Neutrophil (primary cell): ENCODE data around the gene GRK4.

Experiments used
- H3K27ac ChIP-seq: fragments of 200-600 bp; sonication (generic); 2 replicates; pipeline ENCODE4 v1.5.1; 2016; ENCODE audit warnings: mild to moderate bottlenecking, moderate library complexity
- H3K27me3 ChIP-seq: fragments of 200-600 bp; sonication (generic); 2 replicates; pipeline ENCODE4 v1.6.0; 2016; ENCODE audit warnings: mild to moderate bottlenecking
- H3K36me3 ChIP-seq: fragments of 200-600 bp; sonication (generic); 2 replicates; pipeline ENCODE4 v1.5.1; 2017
- H3K4me1 ChIP-seq, 2 experiments: fragments of 200-600 bp in 1 of 2; sonication (generic) in 1 of 2; 1 replicate in 1 of 2; 2 replicates in 1 of 2; pipeline versions ENCODE4 v1.5.1 to v1.6.1; 2013 to 2016; ENCODE audit warnings: low read depth in 1 of 2, low read length in 1 of 2, mild to moderate bottlenecking in 1 of 2, moderate library complexity in 1 of 2; ENCODE audit not compliant: control insufficient read depth in 1 of 2, insufficient read depth in 1 of 2
- H3K4me3 ChIP-seq, 2 experiments: fragments of 200-600 bp in 1 of 2; sonication (generic) in 1 of 2; 1 replicate in 1 of 2; 2 replicates in 1 of 2; pipeline ENCODE4 v1.5.1; 2013 to 2016; ENCODE audit warnings: low read depth in 1 of 2, low read length in 1 of 2, mild to moderate bottlenecking in 1 of 2, moderate library complexity in 1 of 2
- H3K9me3 ChIP-seq: fragments of 200-600 bp; sonication (generic); 2 replicates; pipeline ENCODE4 v1.5.1; 2016
- TF ChIP-seq, protein P1 (sequence below): fragments of 200-600 bp; sonication (generic); IDR thresholded peaks from 2 replicates; pipeline ENCODE4 v1.5.1; 2016; ENCODE audit warnings: antibody characterized with exemption

Gene GRK4

GRCh38 chr4:3030566-3031356 lies 67.4 kb downstream of the GRK4 start:
- H3K4me1 ChIP-seq = no peaks in the 10 kb centered on the region
- H3K27ac ChIP-seq = no peak overlapping the region
- no peaks in the 10 kb centered on the region for H3K9me3 ChIP-seq
- H3K27me3 ChIP-seq = peaks cover under 1% of the 10 kb centered on the region
- no peak overlapping the region for H3K4me3 ChIP-seq
- TF ChIP-seq, protein P1, sequence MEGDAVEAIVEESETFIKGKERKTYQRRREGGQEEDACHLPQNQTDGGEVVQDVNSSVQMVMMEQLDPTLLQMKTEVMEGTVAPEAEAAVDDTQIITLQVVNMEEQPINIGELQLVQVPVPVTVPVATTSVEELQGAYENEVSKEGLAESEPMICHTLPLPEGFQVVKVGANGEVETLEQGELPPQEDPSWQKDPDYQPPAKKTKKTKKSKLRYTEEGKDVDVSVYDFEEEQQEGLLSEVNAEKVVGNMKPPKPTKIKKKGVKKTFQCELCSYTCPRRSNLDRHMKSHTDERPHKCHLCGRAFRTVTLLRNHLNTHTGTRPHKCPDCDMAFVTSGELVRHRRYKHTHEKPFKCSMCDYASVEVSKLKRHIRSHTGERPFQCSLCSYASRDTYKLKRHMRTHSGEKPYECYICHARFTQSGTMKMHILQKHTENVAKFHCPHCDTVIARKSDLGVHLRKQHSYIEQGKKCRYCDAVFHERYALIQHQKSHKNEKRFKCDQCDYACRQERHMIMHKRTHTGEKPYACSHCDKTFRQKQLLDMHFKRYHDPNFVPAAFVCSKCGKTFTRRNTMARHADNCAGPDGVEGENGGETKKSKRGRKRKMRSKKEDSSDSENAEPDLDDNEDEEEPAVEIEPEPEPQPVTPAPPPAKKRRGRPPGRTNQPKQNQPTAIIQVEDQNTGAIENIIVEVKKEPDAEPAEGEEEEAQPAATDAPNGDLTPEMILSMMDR = no peak
- H3K36me3 ChIP-seq = no peaks in the 10 kb centered on the region

DNA sequence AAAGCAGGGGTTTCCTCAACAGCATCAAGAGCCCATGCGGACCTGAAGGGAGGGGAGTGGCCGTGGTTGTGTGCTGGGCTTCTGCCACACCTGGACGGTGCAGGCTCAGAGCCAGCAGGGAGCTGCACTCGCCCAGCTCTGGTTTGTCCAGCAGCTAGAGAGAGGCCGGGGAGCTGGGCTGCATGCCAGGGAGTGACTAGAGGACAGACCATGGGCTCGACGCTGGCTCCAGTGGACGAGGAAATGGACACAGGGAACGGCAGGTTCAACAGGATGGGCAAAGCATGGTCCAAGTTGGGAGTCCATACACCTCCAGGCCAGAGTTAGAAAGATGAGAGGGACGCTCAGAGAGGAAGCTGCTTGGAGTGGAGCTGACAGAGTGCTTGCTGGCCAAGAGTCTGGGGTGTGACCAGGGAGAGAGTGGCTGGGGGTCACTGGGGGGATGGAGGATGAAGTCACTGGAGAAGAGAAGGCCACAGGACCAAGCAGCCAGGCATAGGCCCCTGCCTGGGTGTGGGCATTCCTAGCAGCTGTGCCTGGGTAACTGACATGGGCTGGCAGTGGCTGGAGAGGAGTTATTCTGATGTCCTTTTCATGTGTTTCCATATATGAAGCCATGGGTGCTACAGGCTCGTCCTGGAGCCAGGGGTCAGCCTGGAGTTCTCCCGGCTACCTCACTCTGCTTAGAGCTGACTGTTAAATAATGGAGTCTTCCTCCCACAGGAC lies 68.1 kb downstream of the GRK4 start:
- Histone ChIP-seq H3K27me3 (peaks cover 8% of the 10 kb centered on the region), H3K27ac (no peak overlapping the region), H3K4me1 (no peaks in the 10 kb centered on the region), H3K36me3 (no peaks in the 10 kb centered on the region), H3K4me3 (no peak overlapping the region), H3K9me3 (no peaks in the 10 kb centered on the region)
- TF ChIP-seq, protein P1 = no peak

GRCh38 chr4:3034231-3034630 lies 70.9 kb downstream of the GRK4 start:
- TF ChIP-seq, protein P1 = no peak
- H3K27ac ChIP-seq = no peak overlapping the region
- peaks cover 23% of the 10 kb centered on the region for H3K27me3 ChIP-seq
- H3K4me1 ChIP-seq = peaks cover 10 to 16% of the 10 kb centered on the region in 2 experiments
- H3K36me3 ChIP-seq = no peaks in the 10 kb centered on the region
- no peaks in the 10 kb centered on the region for H3K9me3 ChIP-seq
- no peak overlapping the region for H3K4me3 ChIP-seq

- Histone ChIP-seq H3K4me3 (no peak overlapping the region), H3K27me3 (peaks cover 23% of the 10 kb centered on the region), H3K27ac (no peak overlapping the region), H3K4me1 (peaks cover 10 to 16% of the 10 kb centered on the region in 2 experiments), H3K9me3 (no peaks in the 10 kb centered on the region), H3K36me3 (no peaks in the 10 kb centered on the region)
- TF ChIP-seq, protein P1 = no peak
Observed at GRCh38 chr4:3035249-3035648, 71.9 kb downstream of the GRK4 start.

DNA sequence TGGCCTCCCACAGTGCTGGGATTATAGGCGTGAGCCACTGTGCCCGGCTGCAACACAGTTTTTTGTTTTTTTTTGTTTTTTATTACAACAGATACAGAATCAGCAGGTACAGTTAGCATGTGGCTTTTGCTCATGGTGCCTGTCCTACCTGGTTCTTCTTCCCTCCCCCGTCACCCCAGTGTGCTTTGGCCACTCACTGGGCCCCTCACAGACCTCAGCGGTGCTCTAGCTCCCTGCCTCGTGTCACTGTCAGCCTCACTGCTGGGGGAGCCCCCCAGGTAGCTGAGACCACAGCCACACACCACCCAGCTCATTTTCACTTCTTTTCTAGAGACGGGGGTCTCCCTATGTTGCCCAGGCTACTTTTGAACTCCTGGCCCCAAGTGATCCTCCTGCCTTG lies 72.3 kb downstream of the GRK4 start:
- Histone ChIP-seq H3K4me1 (peaks cover 10 to 17% of the 10 kb centered on the region in 2 experiments), H3K27ac (no peak overlapping the region), H3K9me3 (no peaks in the 10 kb centered on the region), H3K27me3 (peaks cover 23% of the 10 kb centered on the region), H3K4me3 (no peak overlapping the region), H3K36me3 (no peaks in the 10 kb centered on the region)
- TF ChIP-seq, protein P1 = no peak
